Kidney (tissue), 14 donors: ENCODE data around the gene ACTC1. TPM values are rescaled to one million over a fixed set of nuclear protein-coding genes. Genes with fewer than 3 reads are reported as not detected.

Experiments
- DNase-seq, 5 donors: peaks; one replicate each; pipeline ENCODE4 v3.0.0-alpha.2; 2013 to 2020
- FAIRE-seq: peaks from 2 replicates; lab custom pipeline; 2012; peaks lifted over from hg19 to GRCh38; lab: Jason Lieb, UNC
- H3K27ac ChIP-seq, 2 donors: one replicate each; pipeline ENCODE4 v1.7.0; 2013; ENCODE audit warnings: low read depth in 2 of 2, low read length in 2 of 2, inconsistent platforms in 1 of 2
- H3K27me3 ChIP-seq: one replicate; pipeline ENCODE4 v1.7.1; 2013; ENCODE audit warnings: low read length, inconsistent platforms; ENCODE audit not compliant: control insufficient read depth, insufficient read depth
- H3K36me3 ChIP-seq, 3 donors: one replicate each; pipeline versions ENCODE4 v1.7.0 to v1.7.1; 2013; ENCODE audit warnings: low read length in 3 of 3, control low read depth in 1 of 3, inconsistent platforms in 1 of 3; ENCODE audit not compliant: insufficient read depth in 3 of 3, control insufficient read depth in 2 of 3
- H3K4me1 ChIP-seq, 3 donors: one replicate each; pipeline versions ENCODE4 v1.7.0 to v1.7.1; 2013; ENCODE audit warnings: low read length in 3 of 3, inconsistent platforms in 1 of 3, low read depth in 1 of 3; ENCODE audit not compliant: control insufficient read depth in 2 of 3, insufficient read depth in 2 of 3
- H3K4me3 ChIP-seq, 3 donors: one replicate each; pipeline versions ENCODE4 v1.7.0 to v1.8.1; 2013; ENCODE audit warnings: low read length in 3 of 3, control low read depth in 1 of 3, inconsistent platforms in 1 of 3
- H3K9ac ChIP-seq, 3 donors: one replicate each; pipeline versions ENCODE4 v1.7.0 to v1.7.1; 2013; ENCODE audit warnings: low read length in 3 of 3, control low read depth in 1 of 3, inconsistent platforms in 1 of 3
- H3K9me3 ChIP-seq, 3 donors: one replicate each; pipeline versions ENCODE4 v1.7.0 to v1.7.1; 2013; ENCODE audit warnings: low read length in 3 of 3, control low read depth in 1 of 3, inconsistent platforms in 1 of 3; ENCODE audit not compliant: control insufficient read depth in 2 of 3, insufficient read depth in 1 of 3
- intact Hi-C: fragments of 100-400 bp; cut with DNase I; formaldehyde crosslinking; loops from one replicate; pipeline ENCODE4 v1.11.1; 2022
- polyA plus RNA-seq: library from polyadenylated mRNA; stranded (reverse); fragments of 350-450 nt; fragmentation: Illumina TruSeq; extraction: RNeasy Lipid Tissue Mini Kit (QIAGEN cat#74804); gene quantifications from one replicate; pipeline ENCODE4 v1.2.3, GENCODE V29; 2014; ENCODE audit warnings: low read depth, low replicate concordance; ENCODE audit not compliant: insufficient read depth
- total RNA-seq: library from RNA; stranded (reverse); fragmentation: NEBNext Ultra II Directional; extraction: Animal tissue kit (Norgen Biotek cat#: 25700); gene quantifications from one replicate; pipeline ENCODE4 v1.2.1, GENCODE V29; 2021
- TF ChIP-seq, protein P1 (sequence below): IDR thresholded peaks from 3 replicates; pipeline ENCODE4 v1.5.1; 2012; ENCODE audit warnings: mild to moderate bottlenecking, moderate library complexity, borderline replicate concordance; ENCODE audit not compliant: insufficient read depth; ENCODE audit errors: extremely low read depth
- donor health status: control.
- donor health status: control.
- donor health status: control.
- donor health status: control.
- donor health status: control.
- donor health status: DM: yes; HTN: yes; CAD: no.
- donor health status: Normal renal cell carcinoma (clear cell type).

The ACTC1 gene
- total and polyA plus RNA-seq, 2 donors from 2014 or later: 7.4 to 25.0 TPM

DNA sequence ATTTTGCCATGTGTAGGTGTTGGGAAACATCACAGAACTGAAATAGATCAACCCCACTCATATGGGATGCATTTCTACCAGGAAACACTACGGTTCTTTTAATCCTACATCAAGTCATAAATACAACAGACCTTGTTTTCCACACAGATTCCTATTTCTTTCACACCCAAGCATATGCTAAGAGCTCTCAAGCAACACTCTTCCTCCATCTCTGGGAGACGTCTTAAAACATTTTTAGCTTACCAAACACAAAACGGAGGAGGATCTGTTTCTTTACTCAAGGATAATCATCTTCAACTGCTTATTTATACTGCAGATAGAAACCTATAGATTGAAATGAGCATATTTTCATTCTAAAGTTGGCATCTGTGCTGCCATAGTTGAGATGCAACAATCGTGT is 45.7 kb downstream of the ACTC1 start:
- no peaks in the 10 kb centered on the region for H3K9me3 ChIP-seq
- H3K36me3 ChIP-seq: no peaks in the 10 kb centered on the region
- H3K27ac ChIP-seq: no peak overlapping the region
- intact Hi-C loops: no loop called here
- H3K9ac ChIP-seq: no peak overlapping the region
- H3K4me3 ChIP-seq: no peak overlapping the region
- no peak for FAIRE-seq
- TF ChIP-seq, protein P1, sequence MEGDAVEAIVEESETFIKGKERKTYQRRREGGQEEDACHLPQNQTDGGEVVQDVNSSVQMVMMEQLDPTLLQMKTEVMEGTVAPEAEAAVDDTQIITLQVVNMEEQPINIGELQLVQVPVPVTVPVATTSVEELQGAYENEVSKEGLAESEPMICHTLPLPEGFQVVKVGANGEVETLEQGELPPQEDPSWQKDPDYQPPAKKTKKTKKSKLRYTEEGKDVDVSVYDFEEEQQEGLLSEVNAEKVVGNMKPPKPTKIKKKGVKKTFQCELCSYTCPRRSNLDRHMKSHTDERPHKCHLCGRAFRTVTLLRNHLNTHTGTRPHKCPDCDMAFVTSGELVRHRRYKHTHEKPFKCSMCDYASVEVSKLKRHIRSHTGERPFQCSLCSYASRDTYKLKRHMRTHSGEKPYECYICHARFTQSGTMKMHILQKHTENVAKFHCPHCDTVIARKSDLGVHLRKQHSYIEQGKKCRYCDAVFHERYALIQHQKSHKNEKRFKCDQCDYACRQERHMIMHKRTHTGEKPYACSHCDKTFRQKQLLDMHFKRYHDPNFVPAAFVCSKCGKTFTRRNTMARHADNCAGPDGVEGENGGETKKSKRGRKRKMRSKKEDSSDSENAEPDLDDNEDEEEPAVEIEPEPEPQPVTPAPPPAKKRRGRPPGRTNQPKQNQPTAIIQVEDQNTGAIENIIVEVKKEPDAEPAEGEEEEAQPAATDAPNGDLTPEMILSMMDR: no peak
- H3K27me3 ChIP-seq: peaks cover 8% of the 10 kb centered on the region
- DNase-seq: no peak
- no peaks in the 10 kb centered on the region for H3K4me1 ChIP-seq

Other genes starting within 250 kb of the ACTC1 start
- 125 TPM for gene GOLGA8B, start 211.9 kb downstream of the ACTC1 start, total RNA-seq
- gene GOLGA8B, start 211.9 kb downstream of the ACTC1 start, polyA plus RNA-seq: 21.4 TPM
- not detected for gene GJD2, start 40.6 kb downstream of the ACTC1 start, total RNA-seq
- gene GJD2, start 40.6 kb downstream of the ACTC1 start, polyA plus RNA-seq: 0.26 TPM
- gene AQR, start 174.2 kb upstream of the ACTC1 start, total RNA-seq: 30.9 TPM
- 14.2 TPM for gene AQR, start 174.2 kb upstream of the ACTC1 start, polyA plus RNA-seq
- 52.9 TPM for gene ZNF770, start 192.7 kb upstream of the ACTC1 start, total RNA-seq
- 13.9 TPM for gene ZNF770, start 192.7 kb upstream of the ACTC1 start, polyA plus RNA-seq